PFSK-1 (cell line): Measurements from ENCODE around the gene AP1S2.

Source experiments
- FOXP2 ChIP-seq: optimal IDR thresholded peaks from 2 replicates; pipeline ENCODE3; 2011; ENCODE audit warnings: borderline replicate concordance, control low read depth, inconsistent platforms; ENCODE audit not compliant: insufficient read depth; ENCODE audit errors: extremely low read length, extremely low read depth
- POLR2AphosphoS5 ChIP-seq: IDR thresholded peaks from 2 replicates; pipeline ENCODE4 v1.6.1; 2012; ENCODE audit warnings: low read depth, mild to moderate bottlenecking, control low read depth, low read length, moderate library complexity
- REST ChIP-seq, 2 experiments: IDR thresholded peaks; 2 replicates each; pipeline versions ENCODE4 v1.6.1 to v1.8.0; 2011 to 2012; ENCODE audit warnings: low read depth in 2 of 2, low read length in 2 of 2, control low read depth in 1 of 2, inconsistent platforms in 1 of 2, mild to moderate bottlenecking in 1 of 2, moderate library complexity in 1 of 2; ENCODE audit not compliant: insufficient read depth in 1 of 2
- SIN3A ChIP-seq: IDR thresholded peaks from 2 replicates; pipeline ENCODE4 v1.6.1; 2012; ENCODE audit warnings: mild to moderate bottlenecking, low read length, moderate library complexity, borderline replicate concordance; ENCODE audit not compliant: insufficient read depth
- TAF1 ChIP-seq: IDR thresholded peaks from 2 replicates; pipeline ENCODE4 v1.6.1; 2012; ENCODE audit warnings: low read length, control low read depth, borderline replicate concordance; ENCODE audit not compliant: insufficient read depth

- TF ChIP-seq POLR2AphosphoS5: no peak
- TF ChIP-seq SIN3A: no peak
- no peak for TF ChIP-seq TAF1
- TF ChIP-seq REST (IDR thresholded peaks at IDR 0.05; ENCODE audit: insufficient read depth in 1 of 2, low read depth in 2 of 2, low read length in 2 of 2): no peak
- no peak for TF ChIP-seq FOXP2
Measured at GRCh38 chrX:15873566-15873965, 19.0 kb upstream of the AP1S2 start.
